ENCODE results near the gene ADARB1. TPM values are rescaled to one million over a fixed set of nuclear protein-coding genes. Genes with fewer than 3 reads are reported as not detected.

The ADARB1 gene
- total RNA-seq, 1 donor from 2014 or later = 25.8 TPM

DNA sequence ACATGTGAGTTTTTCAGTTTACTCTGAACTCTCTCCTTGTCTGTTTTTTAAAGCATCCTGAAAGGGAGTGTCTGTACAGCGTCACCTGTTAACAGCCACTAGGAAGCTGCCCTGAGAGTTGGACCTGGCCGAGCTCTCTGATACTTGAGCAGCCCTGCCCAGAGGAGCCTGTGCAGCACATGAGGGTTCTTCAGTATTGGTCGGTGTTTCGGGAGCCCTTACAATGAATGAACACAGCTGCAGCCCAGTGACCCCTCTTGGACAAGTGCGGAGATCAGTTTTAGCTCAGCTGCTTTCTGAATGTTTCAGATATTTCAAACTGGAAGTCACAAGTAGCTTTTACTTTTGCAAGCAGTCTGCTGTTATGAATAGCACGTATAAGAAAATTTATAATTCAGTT, 39.2 kb downstream of the ADARB1 start:
- Mint-ChIP-seq H3K4me1 (ENCODE audit: low read depth, unreplicated experiment) (peaks cover 17% of the 10 kb centered on the region), H3K27ac (ENCODE audit: unreplicated experiment) (no peak overlapping the region), H3K9me3 (ENCODE audit: unreplicated experiment) (no peaks in the 10 kb centered on the region), H3K36me3 (ENCODE audit: low read depth, unreplicated experiment) (peaks cover 3% of the 10 kb centered on the region), H3K4me3 (ENCODE audit: unreplicated experiment) (no peak overlapping the region), H3K27me3 (ENCODE audit: low read depth, unreplicated experiment) (peaks cover 8% of the 10 kb centered on the region)
- TF ChIP-seq, protein P1, sequence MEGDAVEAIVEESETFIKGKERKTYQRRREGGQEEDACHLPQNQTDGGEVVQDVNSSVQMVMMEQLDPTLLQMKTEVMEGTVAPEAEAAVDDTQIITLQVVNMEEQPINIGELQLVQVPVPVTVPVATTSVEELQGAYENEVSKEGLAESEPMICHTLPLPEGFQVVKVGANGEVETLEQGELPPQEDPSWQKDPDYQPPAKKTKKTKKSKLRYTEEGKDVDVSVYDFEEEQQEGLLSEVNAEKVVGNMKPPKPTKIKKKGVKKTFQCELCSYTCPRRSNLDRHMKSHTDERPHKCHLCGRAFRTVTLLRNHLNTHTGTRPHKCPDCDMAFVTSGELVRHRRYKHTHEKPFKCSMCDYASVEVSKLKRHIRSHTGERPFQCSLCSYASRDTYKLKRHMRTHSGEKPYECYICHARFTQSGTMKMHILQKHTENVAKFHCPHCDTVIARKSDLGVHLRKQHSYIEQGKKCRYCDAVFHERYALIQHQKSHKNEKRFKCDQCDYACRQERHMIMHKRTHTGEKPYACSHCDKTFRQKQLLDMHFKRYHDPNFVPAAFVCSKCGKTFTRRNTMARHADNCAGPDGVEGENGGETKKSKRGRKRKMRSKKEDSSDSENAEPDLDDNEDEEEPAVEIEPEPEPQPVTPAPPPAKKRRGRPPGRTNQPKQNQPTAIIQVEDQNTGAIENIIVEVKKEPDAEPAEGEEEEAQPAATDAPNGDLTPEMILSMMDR (IDR thresholded peaks at IDR 0.05; ENCODE audit: insufficient read depth, low read depth, low read length) = no peak
- no peak for TF ChIP-seq EZH2 (IDR thresholded peaks at IDR 0.05; ENCODE audit: insufficient read depth, low read length)
- Histone ChIP-seq H3K9ac (ENCODE audit: low read length) (no peak overlapping the region), H3K36me3 (ENCODE audit: insufficient read depth, low read length) (no peaks in the 10 kb centered on the region), H3K4me2 (ENCODE audit: low read length) (no peak overlapping the region), H3K27me3 (ENCODE audit: insufficient read depth, low read length) (no peaks in the 10 kb centered on the region), H3K79me2 (ENCODE audit: insufficient read depth, low read length) (peaks cover 37% of the 10 kb centered on the region), H3K9me3 (ENCODE audit: insufficient read depth, low read depth, low read length) (no peaks in the 10 kb centered on the region), H3K4me3 (ENCODE audit: insufficient read depth, low read depth, low read length) (no peak overlapping the region), H2AFZ (ENCODE audit: low read depth, low read length) (no peak overlapping the region), H3K4me1 (ENCODE audit: insufficient read depth, low read length) (peaks cover 7% of the 10 kb centered on the region), H4K20me1 (ENCODE audit: insufficient read depth, low read length) (peaks cover 34% of the 10 kb centered on the region), H3K27ac (ENCODE audit: low read depth, low read length) (no peak overlapping the region)
- no peak for DNase-seq (ENCODE audit: low read depth)
- no peak for FAIRE-seq

DNA sequence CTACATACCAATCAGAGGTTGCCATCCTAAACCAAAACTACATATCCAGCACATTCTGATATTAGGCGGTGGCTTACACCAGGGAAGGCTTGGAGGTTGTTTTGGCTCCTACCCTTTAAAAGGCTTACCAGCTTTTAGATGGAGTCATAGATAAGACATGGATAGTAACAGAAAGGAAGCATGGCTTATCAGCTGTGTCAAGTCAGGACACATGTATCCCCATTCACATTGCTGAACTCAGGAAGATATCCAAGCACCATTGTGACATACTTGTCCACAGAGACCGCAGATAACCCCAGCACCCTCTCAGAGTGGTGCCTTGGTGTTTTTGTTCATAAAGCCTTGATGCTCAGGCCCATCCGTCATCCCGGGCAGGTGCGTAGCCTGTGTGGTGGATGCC, 39.7 kb downstream of the ADARB1 start:
- H3K79me2 ChIP-seq (ENCODE audit: insufficient read depth, low read length) = peaks cover 33% of the 10 kb centered on the region

DNA sequence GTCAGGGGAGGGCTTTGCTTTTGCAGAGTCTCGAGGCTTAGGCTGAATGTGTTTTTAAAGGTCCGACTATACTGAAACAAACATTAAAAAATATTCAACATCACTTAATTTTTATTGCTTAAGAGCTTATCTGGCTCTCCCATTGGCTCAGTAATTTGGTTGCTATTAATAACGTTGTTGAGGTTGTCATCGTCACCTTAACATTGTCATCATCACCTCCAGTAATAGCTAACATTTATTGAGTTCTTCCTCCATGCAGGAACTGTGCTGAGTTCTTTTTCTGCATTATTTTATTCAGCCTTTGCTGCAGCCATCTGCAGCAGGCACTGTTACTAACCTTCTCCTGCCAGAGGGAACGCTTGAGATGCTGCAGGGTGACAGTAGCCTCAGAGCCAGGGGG, 40.1 kb downstream of the ADARB1 start:
- Histone ChIP-seq H3K36me3 (ENCODE audit: insufficient read depth, low read length) (no peaks in the 10 kb centered on the region), H3K4me1 (ENCODE audit: insufficient read depth, low read length) (peaks cover 7% of the 10 kb centered on the region), H4K20me1 (ENCODE audit: insufficient read depth, low read length) (peaks cover 30% of the 10 kb centered on the region), H3K79me2 (ENCODE audit: insufficient read depth, low read length) (peaks cover 30% of the 10 kb centered on the region), H3K27me3 (ENCODE audit: insufficient read depth, low read length) (no peaks in the 10 kb centered on the region), H3K9me3 (ENCODE audit: insufficient read depth, low read depth, low read length) (no peaks in the 10 kb centered on the region), H3K4me3 (ENCODE audit: insufficient read depth, low read depth, low read length) (no peak overlapping the region), H3K4me2 (ENCODE audit: low read length) (no peak overlapping the region), H3K27ac (ENCODE audit: low read depth, low read length) (no peak overlapping the region), H2AFZ (ENCODE audit: low read depth, low read length) (no peak overlapping the region), H3K9ac (ENCODE audit: low read length) (no peak overlapping the region)
- TF ChIP-seq EZH2 (IDR thresholded peaks at IDR 0.05; ENCODE audit: insufficient read depth, low read length) = no peak
- TF ChIP-seq, protein P1 (IDR thresholded peaks at IDR 0.05; ENCODE audit: insufficient read depth, low read depth, low read length) = no peak
- Mint-ChIP-seq H3K4me3 (ENCODE audit: unreplicated experiment) (no peak overlapping the region), H3K4me1 (ENCODE audit: low read depth, unreplicated experiment) (peaks cover 17% of the 10 kb centered on the region), H3K27me3 (ENCODE audit: low read depth, unreplicated experiment) (peaks cover 8% of the 10 kb centered on the region), H3K27ac (ENCODE audit: unreplicated experiment) (no peak overlapping the region), H3K9me3 (ENCODE audit: unreplicated experiment) (no peaks in the 10 kb centered on the region), H3K36me3 (ENCODE audit: low read depth, unreplicated experiment) (peaks cover 3% of the 10 kb centered on the region)
- DNase-seq (ENCODE audit: low read depth) (no peak), FAIRE-seq (no peak)

More for the DNA sequence above, 39.7 kb downstream of the ADARB1 start:
- H3K27me3 ChIP-seq (ENCODE audit: insufficient read depth, low read length) = no peaks in the 10 kb centered on the region
- no peak overlapping the region for H3K27ac ChIP-seq (ENCODE audit: low read depth, low read length)
- Mint-ChIP-seq H3K36me3 (ENCODE audit: low read depth, unreplicated experiment) (peaks cover 3% of the 10 kb centered on the region), H3K9me3 (ENCODE audit: unreplicated experiment) (no peaks in the 10 kb centered on the region), H3K27me3 (ENCODE audit: low read depth, unreplicated experiment) (peaks cover 8% of the 10 kb centered on the region), H3K27ac (ENCODE audit: unreplicated experiment) (no peak overlapping the region), H3K4me1 (ENCODE audit: low read depth, unreplicated experiment) (peaks cover 17% of the 10 kb centered on the region), H3K4me3 (ENCODE audit: unreplicated experiment) (no peak overlapping the region)
- no peaks in the 10 kb centered on the region for H3K9me3 ChIP-seq (ENCODE audit: insufficient read depth, low read depth, low read length)
- H3K4me3 ChIP-seq (ENCODE audit: insufficient read depth, low read depth, low read length) = no peak overlapping the region
- H3K9ac ChIP-seq (ENCODE audit: low read length) = no peak overlapping the region
- H3K4me1 ChIP-seq (ENCODE audit: insufficient read depth, low read length) = peaks cover 7% of the 10 kb centered on the region
- H3K36me3 ChIP-seq (ENCODE audit: insufficient read depth, low read length) = no peaks in the 10 kb centered on the region
- H2AFZ ChIP-seq (ENCODE audit: low read depth, low read length) = no peak overlapping the region
- H3K4me2 ChIP-seq (ENCODE audit: low read length) = no peak overlapping the region
- DNase-seq (ENCODE audit: low read depth) (no peak), FAIRE-seq (no peak)
- no peak for TF ChIP-seq EZH2 (IDR thresholded peaks at IDR 0.05; ENCODE audit: insufficient read depth, low read length)
- TF ChIP-seq, protein P1 (IDR thresholded peaks at IDR 0.05; ENCODE audit: insufficient read depth, low read depth, low read length) = no peak
- H4K20me1 ChIP-seq (ENCODE audit: insufficient read depth, low read length) = peaks cover 33% of the 10 kb centered on the region

Data from astrocyte (in vitro differentiated cells and primary cell).